Measurements from ENCODE around the gene SPSB4.
"Not testable (repeated sequence)": the region's sequence is repeated elsewhere in the genome, so short reads cannot be mapped to it uniquely, and the experiment has no call there.

SPSB4 gene

DNA sequence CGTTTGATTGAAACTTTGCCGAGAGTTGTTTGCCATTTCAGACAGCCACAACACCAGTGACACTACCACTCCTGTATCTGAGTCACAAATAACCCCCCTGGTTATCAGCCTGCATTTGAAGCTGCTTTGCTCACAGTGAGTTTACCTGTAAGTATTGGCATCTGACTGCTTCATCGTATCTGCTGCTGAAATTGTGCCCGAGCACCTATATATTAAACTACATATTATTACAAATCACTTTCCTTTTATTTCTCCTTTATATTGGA is 39.2 kb upstream of the SPSB4 start:
- DNase-seq (ENCODE audit: low spot score) (no peak), ATAC-seq (ENCODE audit: low read depth) (no peak)
- Histone ChIP-seq H3K4me3 (ENCODE audit: severe bottlenecking) (no peak overlapping the region), H3K9me3 (ENCODE audit: severe bottlenecking) (no peaks in the 10 kb centered on the region), H3K4me1 (ENCODE audit: insufficient read depth, poor library complexity, severe bottlenecking) (no peaks in the 10 kb centered on the region), H3K27ac (ENCODE audit: poor library complexity, severe bottlenecking) (no peak overlapping the region), H3K27me3 (ENCODE audit: insufficient read depth, poor library complexity, severe bottlenecking) (no peaks in the 10 kb centered on the region), H3K36me3 (ENCODE audit: low read depth) (no peaks in the 10 kb centered on the region)
- TF ChIP-seq, protein P1, sequence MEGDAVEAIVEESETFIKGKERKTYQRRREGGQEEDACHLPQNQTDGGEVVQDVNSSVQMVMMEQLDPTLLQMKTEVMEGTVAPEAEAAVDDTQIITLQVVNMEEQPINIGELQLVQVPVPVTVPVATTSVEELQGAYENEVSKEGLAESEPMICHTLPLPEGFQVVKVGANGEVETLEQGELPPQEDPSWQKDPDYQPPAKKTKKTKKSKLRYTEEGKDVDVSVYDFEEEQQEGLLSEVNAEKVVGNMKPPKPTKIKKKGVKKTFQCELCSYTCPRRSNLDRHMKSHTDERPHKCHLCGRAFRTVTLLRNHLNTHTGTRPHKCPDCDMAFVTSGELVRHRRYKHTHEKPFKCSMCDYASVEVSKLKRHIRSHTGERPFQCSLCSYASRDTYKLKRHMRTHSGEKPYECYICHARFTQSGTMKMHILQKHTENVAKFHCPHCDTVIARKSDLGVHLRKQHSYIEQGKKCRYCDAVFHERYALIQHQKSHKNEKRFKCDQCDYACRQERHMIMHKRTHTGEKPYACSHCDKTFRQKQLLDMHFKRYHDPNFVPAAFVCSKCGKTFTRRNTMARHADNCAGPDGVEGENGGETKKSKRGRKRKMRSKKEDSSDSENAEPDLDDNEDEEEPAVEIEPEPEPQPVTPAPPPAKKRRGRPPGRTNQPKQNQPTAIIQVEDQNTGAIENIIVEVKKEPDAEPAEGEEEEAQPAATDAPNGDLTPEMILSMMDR (IDR thresholded peaks at IDR 0.05; ENCODE audit: poor library complexity, severe bottlenecking), result no peak

DNA sequence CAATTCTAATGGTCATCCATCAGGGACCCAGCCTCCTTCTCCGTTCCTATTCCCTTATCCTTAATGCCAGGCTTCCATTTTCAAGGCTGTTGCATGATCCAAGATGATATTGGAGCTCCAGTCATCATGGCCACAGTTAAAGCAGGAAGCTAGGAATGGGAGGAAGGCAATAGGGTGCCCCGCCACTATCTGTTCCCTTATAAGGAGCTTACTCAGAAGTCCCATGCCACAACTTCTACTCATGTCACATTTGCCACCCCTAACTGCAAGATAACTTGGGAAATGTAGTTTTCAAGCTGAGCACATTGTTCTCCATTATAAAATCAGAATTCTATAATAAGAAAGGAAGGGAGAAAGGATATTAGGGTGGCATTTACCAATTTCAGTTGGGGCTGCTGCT is 38.6 kb upstream of the SPSB4 start:
- H3K36me3 ChIP-seq (ENCODE audit: low read depth), result no peaks in the 10 kb centered on the region
- no peak overlapping the region for H3K4me3 ChIP-seq (ENCODE audit: severe bottlenecking)
- no peak for DNase-seq (ENCODE audit: low spot score)
- H3K4me1 ChIP-seq (ENCODE audit: insufficient read depth, poor library complexity, severe bottlenecking), result no peaks in the 10 kb centered on the region
- no peak for ATAC-seq (ENCODE audit: low read depth)
- no peak overlapping the region for H3K27ac ChIP-seq (ENCODE audit: poor library complexity, severe bottlenecking)
- H3K9me3 ChIP-seq (ENCODE audit: severe bottlenecking), result no peaks in the 10 kb centered on the region
- TF ChIP-seq, protein P1 (IDR thresholded peaks at IDR 0.05; ENCODE audit: poor library complexity, severe bottlenecking), result no peak
- H3K27me3 ChIP-seq (ENCODE audit: insufficient read depth, poor library complexity, severe bottlenecking), result no peaks in the 10 kb centered on the region

DNA sequence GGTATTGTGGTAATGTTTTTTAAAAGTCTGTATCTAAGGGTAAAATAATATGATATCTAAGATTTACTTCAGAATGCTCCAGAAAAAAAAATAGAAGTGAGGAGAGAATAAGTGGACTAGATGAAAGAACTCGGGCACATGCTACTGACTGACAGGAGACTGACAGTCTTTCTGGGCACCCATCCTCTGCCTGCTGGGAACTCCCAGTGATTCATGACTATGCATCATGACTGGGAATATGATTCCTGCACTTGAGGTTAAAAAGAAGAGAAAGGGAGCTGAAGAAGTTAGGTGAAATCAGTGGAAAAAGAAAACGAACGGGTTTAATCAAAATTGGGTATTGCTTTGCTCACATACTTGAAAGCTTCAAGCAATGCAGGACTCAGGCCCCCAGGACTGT is 35.7 kb upstream of the SPSB4 start:
- no peaks in the 10 kb centered on the region for H3K27me3 ChIP-seq (ENCODE audit: insufficient read depth, poor library complexity, severe bottlenecking)
- H3K4me1 ChIP-seq (ENCODE audit: insufficient read depth, poor library complexity, severe bottlenecking), result no peaks in the 10 kb centered on the region
- H3K4me3 ChIP-seq (ENCODE audit: severe bottlenecking), result no peak overlapping the region
- peak; percentile 59; the same call in 1 of the 3 replicates for ATAC-seq (ENCODE audit: low read depth)
- H3K27ac ChIP-seq (ENCODE audit: poor library complexity, severe bottlenecking), result no peak overlapping the region
- no peaks in the 10 kb centered on the region for H3K36me3 ChIP-seq (ENCODE audit: low read depth)
- H3K9me3 ChIP-seq (ENCODE audit: severe bottlenecking), result no peaks in the 10 kb centered on the region
- TF ChIP-seq, protein P1 (IDR thresholded peaks at IDR 0.05; ENCODE audit: poor library complexity, severe bottlenecking), result no peak
- no peak for DNase-seq (ENCODE audit: low spot score)

DNA sequence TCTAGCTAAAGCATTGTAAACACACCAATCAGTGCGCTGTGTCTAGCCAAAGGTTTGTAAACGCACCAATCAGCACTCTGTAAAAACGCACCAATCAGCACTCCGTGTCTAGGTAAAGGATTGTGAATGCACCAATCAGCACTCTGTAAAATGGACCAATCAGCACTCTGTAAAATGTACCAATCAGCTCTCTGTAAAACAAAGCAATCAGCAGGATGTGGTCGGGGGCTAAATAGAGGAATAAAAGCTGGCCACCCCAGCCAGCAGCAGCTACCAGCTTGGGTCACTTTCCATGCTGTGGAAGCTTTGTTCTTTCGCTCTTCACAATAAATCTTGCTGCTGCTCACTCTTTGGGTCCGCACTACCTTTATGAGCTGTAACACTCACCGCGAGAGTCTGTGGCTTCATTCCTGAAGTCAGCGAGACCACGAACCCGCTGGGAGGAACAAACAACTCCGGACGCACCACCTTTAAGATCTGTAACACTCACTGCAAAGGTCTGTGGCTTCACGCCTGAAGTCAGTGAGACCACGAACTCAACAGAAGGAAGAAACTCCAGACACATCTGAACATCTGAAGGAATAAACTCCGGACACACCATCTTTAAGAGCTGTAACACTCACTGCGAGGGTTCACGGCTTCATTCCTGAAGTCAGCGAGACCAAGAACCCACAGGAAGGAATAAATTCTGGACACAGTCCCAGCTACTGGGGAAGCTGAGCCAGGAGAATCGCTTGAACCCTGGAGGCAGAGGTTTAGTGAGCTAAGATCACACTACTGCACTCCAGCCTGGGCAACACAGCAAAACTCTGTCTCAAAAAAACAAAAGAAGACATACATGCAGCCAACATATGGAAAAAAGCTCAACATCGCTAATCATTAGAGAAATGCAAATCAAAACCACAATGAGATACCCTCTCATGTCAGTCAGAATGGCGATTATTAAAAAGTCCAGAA is 33.5 kb upstream of the SPSB4 start:
- not testable (repeated sequence) for H3K27ac ChIP-seq (ENCODE audit: poor library complexity, severe bottlenecking); H3K4me1 ChIP-seq (ENCODE audit: insufficient read depth, poor library complexity, severe bottlenecking); H3K9me3 ChIP-seq (ENCODE audit: severe bottlenecking); H3K27me3 ChIP-seq (ENCODE audit: insufficient read depth, poor library complexity, severe bottlenecking); DNase-seq (ENCODE audit: low spot score); ATAC-seq (ENCODE audit: low read depth); H3K36me3 ChIP-seq (ENCODE audit: low read depth); H3K4me3 ChIP-seq (ENCODE audit: severe bottlenecking)

DNA sequence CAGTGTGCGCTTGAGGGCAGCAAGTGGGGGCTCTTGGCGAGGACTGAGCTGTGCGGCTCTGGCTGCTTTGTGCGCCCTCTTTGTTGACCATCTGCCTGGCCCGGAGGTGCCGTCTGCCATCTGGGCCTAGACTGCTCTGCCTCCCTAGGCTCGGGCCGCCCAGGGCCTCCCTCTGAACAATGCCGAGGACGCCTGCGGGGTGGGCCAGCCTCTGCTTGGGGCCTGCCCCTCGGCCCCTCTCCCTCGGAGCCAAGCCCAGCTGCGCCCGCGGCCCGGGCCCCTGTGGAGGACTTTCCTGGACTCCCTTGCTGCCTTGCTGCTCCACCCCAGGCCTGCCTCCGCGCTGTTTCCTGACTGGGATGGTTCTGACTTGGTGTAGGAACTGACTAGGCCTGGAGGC is 31.9 kb upstream of the SPSB4 start:
- H3K27me3 ChIP-seq (ENCODE audit: insufficient read depth, poor library complexity, severe bottlenecking), result peaks cover 2% of the 10 kb centered on the region
- no peaks in the 10 kb centered on the region for H3K4me1 ChIP-seq (ENCODE audit: insufficient read depth, poor library complexity, severe bottlenecking)
- ATAC-seq (ENCODE audit: low read depth), result no peak
- no peaks in the 10 kb centered on the region for H3K36me3 ChIP-seq (ENCODE audit: low read depth)
- no peak for DNase-seq (ENCODE audit: low spot score)
- no peaks in the 10 kb centered on the region for H3K9me3 ChIP-seq (ENCODE audit: severe bottlenecking)
- TF ChIP-seq, protein P1 (IDR thresholded peaks at IDR 0.05; ENCODE audit: poor library complexity, severe bottlenecking), result no peak
- H3K27ac ChIP-seq (ENCODE audit: poor library complexity, severe bottlenecking), result no peak overlapping the region
- H3K4me3 ChIP-seq (ENCODE audit: severe bottlenecking), result no peak overlapping the region

All from RWPE2 (cell line).